SK-N-SH treated with all-trans-retinoic acid at 6 μM for 48 hours (cell line): Measurements from ENCODE around the gene ICAM5.

Experiments
- ATAC-seq: fragments of 200-7000 bp; cut with Tn5 transposase; 3 replicates; pipeline ENCODE4 v1.9.1; 2020; ENCODE audit warnings: mild to moderate bottlenecking, moderate library complexity
- BACH2 ChIP-seq: fragments of 250-450 bp; sonication (Bioruptor Pico); IDR thresholded peaks from 2 replicates; pipeline ENCODE4 v1.9.0; 2021; ENCODE audit warnings: mild to moderate bottlenecking, borderline replicate concordance
- CREB5 ChIP-seq: fragments of 250-450 bp; sonication (Bioruptor Pico); IDR thresholded peaks from 2 replicates; pipeline ENCODE4 v1.5.1; 2020; ENCODE audit warnings: low read depth, mild to moderate bottlenecking, moderate library complexity
- CSRNP3 ChIP-seq: fragments of 250-450 bp; sonication (Bioruptor Pico); IDR thresholded peaks from 2 replicates; pipeline ENCODE4 v1.5.1; 2021; ENCODE audit warnings: mild to moderate bottlenecking, moderate library complexity
- GLIS3 ChIP-seq: fragments of 250-450 bp; sonication (Bioruptor Pico); IDR thresholded peaks from 2 replicates; pipeline ENCODE4 v1.5.0; 2020; ENCODE audit warnings: mild to moderate bottlenecking, moderate library complexity
- ISL1 ChIP-seq: fragments of 250-450 bp; sonication (Bioruptor Pico); IDR thresholded peaks from 2 replicates; pipeline ENCODE4 v2.1.2; 2022; ENCODE audit warnings: mild to moderate bottlenecking, moderate library complexity
- OSR1 ChIP-seq: fragments of 250-450 bp; sonication (Bioruptor Pico); IDR thresholded peaks from 2 replicates; pipeline ENCODE4 v1.8.0; 2022; ENCODE audit warnings: moderate library complexity, mild to moderate bottlenecking, inconsistent platforms
- PATZ1 ChIP-seq: fragments of 250-450 bp; sonication (Bioruptor Pico); IDR thresholded peaks from 2 replicates; pipeline ENCODE4 v1.8.0; 2020; ENCODE audit warnings: mild to moderate bottlenecking, moderate library complexity, borderline replicate concordance
- PPARA ChIP-seq: fragments of 250-450 bp; sonication (Bioruptor Pico); IDR thresholded peaks from 2 replicates; pipeline ENCODE4 v1.5.0; 2020; ENCODE audit warnings: mild to moderate bottlenecking, borderline replicate concordance
- RARB ChIP-seq: fragments of 250-450 bp; sonication (Bioruptor Pico); IDR thresholded peaks from 2 replicates; pipeline ENCODE4 v1.8.0; 2021; ENCODE audit warnings: mild to moderate bottlenecking, moderate library complexity
- SNAI2 ChIP-seq: fragments of 250-450 bp; sonication (Bioruptor Pico); IDR thresholded peaks from 2 replicates; pipeline ENCODE4 v1.5.0; 2020; ENCODE audit warnings: mild to moderate bottlenecking, moderate library complexity
- TCF4 ChIP-seq: fragments of 250-450 bp; sonication (Bioruptor Pico); IDR thresholded peaks from 2 replicates; pipeline ENCODE4 v1.8.0; 2021; ENCODE audit warnings: mild to moderate bottlenecking, moderate library complexity, borderline replicate concordance
- TOX ChIP-seq: fragments of 250-450 bp; sonication (Bioruptor Pico); IDR thresholded peaks from 2 replicates; pipeline ENCODE4 v1.8.0; 2021; ENCODE audit warnings: mild to moderate bottlenecking, moderate library complexity, borderline replicate concordance
- TSHZ2 ChIP-seq: fragments of 250-450 bp; sonication (Bioruptor Pico); IDR thresholded peaks from 2 replicates; pipeline ENCODE4 v1.5.0; 2020; ENCODE audit warnings: mild to moderate bottlenecking, moderate library complexity
- ZC3H10 ChIP-seq: fragments of 250-450 bp; sonication (Bioruptor Pico); IDR thresholded peaks from 2 replicates; pipeline ENCODE4 v1.5.1; 2021; ENCODE audit warnings: mild to moderate bottlenecking, moderate library complexity
- ZFP3 ChIP-seq: fragments of 250-450 bp; sonication (Bioruptor Pico); IDR thresholded peaks from 2 replicates; pipeline ENCODE4 v1.5.0; 2020; ENCODE audit warnings: mild to moderate bottlenecking, moderate library complexity
- ZFP30 ChIP-seq: fragments of 450-650 bp; formaldehyde crosslinking; IDR thresholded peaks from 2 replicates; pipeline ENCODE4 v1.5.0; 2022; ENCODE audit warnings: mild to moderate bottlenecking, moderate library complexity
- ZNF565 ChIP-seq: fragments of 450-650 bp; formaldehyde crosslinking; conservative IDR thresholded peaks from 2 replicates; pipeline ENCODE4 v1.5.0; 2020; ENCODE audit warnings: low read depth, mild to moderate bottlenecking, moderate library complexity
- ZNF70 ChIP-seq: fragments of 450-650 bp; formaldehyde crosslinking; IDR thresholded peaks from 2 replicates; pipeline ENCODE4 v1.5.0; 2020; ENCODE audit warnings: mild to moderate bottlenecking, moderate library complexity
- ZNF8 ChIP-seq: fragments of 450-650 bp; formaldehyde crosslinking; IDR thresholded peaks from 2 replicates; pipeline ENCODE4 v1.5.0; 2020; ENCODE audit warnings: mild to moderate bottlenecking, moderate library complexity

The ICAM5 gene

GRCh38 chr19:10292206-10292788, 2.5 kb downstream of the ICAM5 start:
- peak; percentile 65 for ATAC-seq

GRCh38 chr19:10292789-10293636, 3.3 kb downstream of the ICAM5 start:
- TF ChIP-seq PPARA (CRISPR knock-in tag) (no peak), ZNF8 (no peak), RARB (CRISPR knock-in tag) (no peak), CREB5 (CRISPR knock-in tag) (no peak), CSRNP3 (CRISPR knock-in tag) (no peak), ZFP30 (CRISPR knock-in tag) (no peak), ZNF565 (CRISPR knock-in tag) (no peak), ZFP3 (no peak), GLIS3 (CRISPR knock-in tag) (no peak)
- ATAC-seq, result no peak

More at GRCh38 chr19:10292206-10292788, 2.5 kb downstream of the ICAM5 start:
- TF ChIP-seq ZNF565 (CRISPR knock-in tag), result no peak
- no peak for TF ChIP-seq ZC3H10
- no peak for TF ChIP-seq TSHZ2
- no peak for TF ChIP-seq BACH2 (CRISPR knock-in tag)
- TF ChIP-seq ISL1 (CRISPR knock-in tag), result no peak
- no peak for TF ChIP-seq ZNF70
- TF ChIP-seq PPARA (CRISPR knock-in tag), result no peak
- TF ChIP-seq CSRNP3 (CRISPR knock-in tag), result no peak
- TF ChIP-seq PATZ1 (CRISPR knock-in tag), result no peak
- TF ChIP-seq ZFP30 (CRISPR knock-in tag), result no peak
- no peak for TF ChIP-seq TCF4
- no peak for TF ChIP-seq TOX (CRISPR knock-in tag)
- no peak for TF ChIP-seq OSR1
- TF ChIP-seq GLIS3 (CRISPR knock-in tag), result no peak
- TF ChIP-seq, all 23 proteins: peak for 0

- no peak for TF ChIP-seq ZNF70
- no peak for TF ChIP-seq CREB5 (CRISPR knock-in tag)
- no peak for TF ChIP-seq ISL1 (CRISPR knock-in tag)
- TF ChIP-seq SNAI2, result no peak
- TF ChIP-seq CSRNP3 (CRISPR knock-in tag), result no peak
- no peak for TF ChIP-seq RARB (CRISPR knock-in tag)
- no peak for TF ChIP-seq ZC3H10
- TF ChIP-seq PATZ1 (CRISPR knock-in tag), result no peak
- TF ChIP-seq OSR1, result no peak
- TF ChIP-seq ZFP30 (CRISPR knock-in tag), result no peak
These were observed 4.0 kb downstream of the ICAM5 start for GRCh38 chr19:10293637-10294367.

More at GRCh38 chr19:10293637-10294367, 4.0 kb downstream of the ICAM5 start:
- ATAC-seq, result no peak
